Measurements from ENCODE around the gene TMEM178A. TPM values are rescaled to one million over a fixed set of nuclear protein-coding genes. Genes with fewer than 3 reads are reported as not detected.

Gene TMEM178A
- total and polyA plus RNA-seq, 2 donors (not counting 1 experiment from before 2014, with no cell fraction given) = 0.69 to 0.99 TPM

GRCh38 chr2:39629646-39630045 lies 36.1 kb upstream of the TMEM178A start:
- no peak for ATAC-seq (ENCODE audit: low read depth)
- CTCF ChIA-PET = interaction anchor here (0.6 kb wide), 1 partner anchor 25 kb away, joined by 3 read pairs; no protein-coding TSS in a partner anchor

GRCh38 chr2:39631256-39631655 lies 34.5 kb upstream of the TMEM178A start:
- TF ChIP-seq EZH2 (IDR thresholded peaks at IDR 0.05; ENCODE audit: borderline replicate concordance, insufficient read depth, low read depth, low read length, poor library complexity, severe bottlenecking) (no peak), CTCF (IDR thresholded peaks at IDR 0.05) (no peak)
- Mint-ChIP-seq H3K4me3 (no peak overlapping the region), H3K27ac (no peak overlapping the region), H3K9me3 (ENCODE audit: insufficient read depth) (no peaks in the 10 kb centered on the region), H3K27me3 (peaks cover 9% of the 10 kb centered on the region), H3K4me1 (no peaks in the 10 kb centered on the region)
- Histone ChIP-seq H3K9ac (ENCODE audit: low read length) (no peak overlapping the region), H4K20me1 (ENCODE audit: control insufficient read depth, insufficient read depth, low read length, poor library complexity, severe bottlenecking) (no peaks in the 10 kb centered on the region), H3K9me3 (ENCODE audit: control extremely low read depth in 1 of 3, control insufficient read depth in 2 of 3, insufficient read depth in 1 of 3, low read length in 2 of 3) (peaks cover 0 to 1% (median 0%) of the 10 kb centered on the region in 3 donors), H3K4me2 (replicated peaks; ENCODE audit: low read depth, low read length, poor library complexity, severe bottlenecking) (no peak overlapping the region), H3K27ac (ENCODE audit: low read length in 2 of 2) (no peak overlapping the region), H3K27me3 (replicated peaks in 1 of 4; ENCODE audit: control extremely low read depth in 1 of 4, control insufficient read depth in 3 of 4, insufficient read depth in 4 of 4, low read length in 3 of 4) (no peaks in the 10 kb centered on the region), H2AFZ (ENCODE audit: insufficient read depth, low read depth, low read length, poor library complexity, severe bottlenecking) (no peak overlapping the region), H3K4me1 (ENCODE audit: control insufficient read depth in 2 of 2, insufficient read depth in 2 of 2, low read length in 2 of 2) (no peaks in the 10 kb centered on the region), H3K79me2 (ENCODE audit: control insufficient read depth, insufficient read depth, low read length) (no peaks in the 10 kb centered on the region), H3K4me3 (ENCODE audit: control extremely low read depth in 1 of 5, extremely low read depth in 1 of 5, insufficient read depth in 1 of 5, low read depth in 2 of 5, low read length in 4 of 5) (no peak overlapping the region), H3K36me3 (replicated peaks in 1 of 2; ENCODE audit: control extremely low read depth in 1 of 2, control insufficient read depth in 1 of 2, extremely low read depth in 1 of 2, insufficient read depth in 2 of 2, low read length in 1 of 2) (no peaks in the 10 kb centered on the region)
- DNase-seq (no peak), ATAC-seq (ENCODE audit: low read depth) (no peak)
- intact Hi-C loops (cut with micrococcal nuclease) = no loop called here
- CTCF ChIA-PET = no interaction called here
- POLR2A ChIA-PET = no interaction called here
- WGBS (ENCODE audit: insufficient coverage) = 100% methylated on average over 2 of the region's 3 CpGs

More at GRCh38 chr2:39629646-39630045, 36.1 kb upstream of the TMEM178A start:
- no peak overlapping the region for H3K4me2 ChIP-seq (replicated peaks; ENCODE audit: low read depth, low read length, poor library complexity, severe bottlenecking)
- H3K4me1 ChIP-seq (ENCODE audit: control insufficient read depth in 2 of 2, insufficient read depth in 2 of 2, low read length in 2 of 2) = no peaks in the 10 kb centered on the region
- no peak overlapping the region for H2AFZ ChIP-seq (ENCODE audit: insufficient read depth, low read depth, low read length, poor library complexity, severe bottlenecking)
- H3K27me3 Mint-ChIP-seq = peaks cover 5% of the 10 kb centered on the region
- H3K27ac ChIP-seq (ENCODE audit: low read length in 2 of 2) = no peak overlapping the region
- no peaks in the 10 kb centered on the region for H3K9me3 Mint-ChIP-seq (ENCODE audit: insufficient read depth)
- no peaks in the 10 kb centered on the region for H3K36me3 ChIP-seq (replicated peaks in 1 of 2; ENCODE audit: control extremely low read depth in 1 of 2, control insufficient read depth in 1 of 2, extremely low read depth in 1 of 2, insufficient read depth in 2 of 2, low read length in 1 of 2)
- no peak for DNase-seq
- no peaks in the 10 kb centered on the region for H4K20me1 ChIP-seq (ENCODE audit: control insufficient read depth, insufficient read depth, low read length, poor library complexity, severe bottlenecking)
- WGBS (ENCODE audit: insufficient coverage) = no CpG with 5 or more reads among the region's 3 CpGs
- intact Hi-C loops (cut with micrococcal nuclease) = no loop called here
- no peaks in the 10 kb centered on the region for H3K79me2 ChIP-seq (ENCODE audit: control insufficient read depth, insufficient read depth, low read length)
- H3K4me3 ChIP-seq (ENCODE audit: control extremely low read depth in 1 of 5, extremely low read depth in 1 of 5, insufficient read depth in 1 of 5, low read depth in 2 of 5, low read length in 4 of 5) = no peak overlapping the region
- no peaks in the 10 kb centered on the region for H3K27me3 ChIP-seq (replicated peaks in 1 of 4; ENCODE audit: control extremely low read depth in 1 of 4, control insufficient read depth in 3 of 4, insufficient read depth in 4 of 4, low read length in 3 of 4)
- no peak overlapping the region for H3K4me3 Mint-ChIP-seq
- peaks cover 0 to 1% (median 0%) of the 10 kb centered on the region in 3 donors for H3K9me3 ChIP-seq (ENCODE audit: control extremely low read depth in 1 of 3, control insufficient read depth in 2 of 3, insufficient read depth in 1 of 3, low read length in 2 of 3)
- TF ChIP-seq CTCF (IDR thresholded peaks at IDR 0.05) (no peak), EZH2 (IDR thresholded peaks at IDR 0.05; ENCODE audit: borderline replicate concordance, insufficient read depth, low read depth, low read length, poor library complexity, severe bottlenecking) (no peak)
- H3K27ac Mint-ChIP-seq = no peak overlapping the region
- no peak overlapping the region for H3K9ac ChIP-seq (ENCODE audit: low read length)
- H3K4me1 Mint-ChIP-seq = no peaks in the 10 kb centered on the region
- POLR2A ChIA-PET = no interaction called here

Measured in B cell (primary cell).